CD4-positive, alpha-beta T cell treated with Interleukin-2 at 100 ng/mL for 4 hours (primary cell): ENCODE measurements around the gene C19orf47.

ENCODE experiments used
- DNase-seq: peaks from one replicate; pipeline ENCODE4 v3.0.0-alpha.2; 2020; ENCODE audit warnings: low spot score

Gene C19orf47

DNA sequence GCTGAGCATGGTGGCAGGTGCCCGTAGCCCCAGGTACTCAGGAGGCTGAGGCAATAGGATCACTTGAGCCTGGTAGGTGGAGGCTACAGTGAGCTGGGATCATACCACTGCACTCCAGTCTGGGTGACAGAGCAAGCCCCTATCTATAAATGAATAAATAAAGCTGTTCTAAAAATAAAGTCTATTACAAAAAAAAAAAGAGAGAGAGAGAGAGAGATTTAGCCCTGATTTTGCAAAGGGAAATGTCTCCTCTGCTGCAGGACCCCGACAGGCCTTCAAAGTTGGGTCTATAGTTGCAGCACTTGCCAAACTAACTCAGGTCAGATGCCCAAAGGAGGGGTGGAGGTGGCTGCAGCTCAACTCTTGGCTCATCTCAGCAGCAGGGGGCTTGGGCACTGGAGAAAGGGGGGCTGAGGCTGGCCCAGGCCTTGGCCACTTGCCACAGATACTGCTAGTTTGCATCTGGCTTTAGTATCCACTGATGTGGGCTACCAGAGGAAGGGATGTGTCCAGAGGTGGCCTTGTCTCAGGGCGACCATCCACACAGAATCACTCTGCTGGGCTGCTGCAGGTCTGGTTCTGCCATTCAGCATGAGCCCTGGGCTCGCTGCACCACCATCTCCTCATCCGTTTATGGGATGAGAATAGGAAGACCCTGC lies 32.3 kb downstream of the C19orf47 start:
- DNase-seq, result no peak

- no peak for DNase-seq
Observed at GRCh38 chr19:40314656-40315055, 33.5 kb downstream of the C19orf47 start.

DNA sequence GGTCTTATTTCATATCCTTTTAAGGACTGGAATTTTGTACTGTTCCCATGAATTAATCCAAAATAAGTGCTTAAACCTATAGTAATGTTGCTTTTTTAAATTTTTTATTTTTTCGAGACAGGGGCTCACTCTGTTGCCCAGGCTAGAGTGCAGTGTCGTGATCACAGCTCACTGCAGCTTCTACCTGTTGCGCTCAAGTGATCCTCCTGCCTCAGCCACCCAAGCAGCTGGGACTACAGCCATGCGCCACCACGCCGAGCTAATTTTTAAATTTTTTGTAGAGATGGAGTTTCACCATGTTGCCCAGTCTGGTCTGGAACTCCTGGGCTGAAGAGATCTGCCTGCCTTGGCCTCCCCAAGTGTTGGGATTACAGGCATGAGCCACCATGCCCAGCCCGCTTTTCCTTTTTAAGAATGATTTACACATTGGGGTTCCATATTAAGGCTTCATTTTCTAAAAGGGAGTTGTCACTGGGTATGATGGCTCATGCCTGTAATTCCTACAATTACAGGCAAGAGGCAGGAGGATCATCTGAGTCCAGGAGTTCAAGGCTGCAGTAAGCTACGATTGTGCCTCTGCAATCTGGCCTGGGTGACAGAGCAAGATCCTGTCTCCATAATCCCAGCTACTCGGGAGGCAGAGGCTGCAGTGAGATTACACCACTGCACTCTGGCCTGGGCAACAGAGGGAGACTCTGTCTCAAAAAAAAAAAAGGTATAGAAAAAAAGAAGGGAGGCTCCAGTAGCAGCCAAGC lies 34.8 kb downstream of the C19orf47 start:
- no peak for DNase-seq

- no peak for DNase-seq
Observed at GRCh38 chr19:40312533-40312932, 35.7 kb downstream of the C19orf47 start.

- DNase-seq, result no peak
Observed at GRCh38 chr19:40309666-40310065, 38.5 kb downstream of the C19orf47 start.

DNA sequence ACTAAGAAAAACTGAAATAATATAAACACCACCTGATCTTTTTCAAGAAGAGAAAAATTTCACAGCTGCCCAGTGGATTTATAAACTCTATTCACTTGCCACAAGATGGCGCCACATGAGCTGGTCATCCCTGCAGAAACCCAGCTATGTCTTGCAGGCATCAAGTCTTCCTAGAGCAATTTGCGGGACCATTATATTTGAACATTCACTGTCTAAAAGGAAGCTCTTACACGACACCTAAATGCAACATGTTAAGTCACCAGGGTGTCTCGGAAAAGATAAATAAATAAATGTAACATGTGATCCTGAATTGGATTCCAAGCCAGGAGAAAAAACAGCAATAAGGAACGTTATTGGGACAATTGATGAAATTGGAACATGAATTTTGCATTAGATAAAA lies 42.8 kb downstream of the C19orf47 start:
- DNase-seq, result peak; percentile 76

DNA sequence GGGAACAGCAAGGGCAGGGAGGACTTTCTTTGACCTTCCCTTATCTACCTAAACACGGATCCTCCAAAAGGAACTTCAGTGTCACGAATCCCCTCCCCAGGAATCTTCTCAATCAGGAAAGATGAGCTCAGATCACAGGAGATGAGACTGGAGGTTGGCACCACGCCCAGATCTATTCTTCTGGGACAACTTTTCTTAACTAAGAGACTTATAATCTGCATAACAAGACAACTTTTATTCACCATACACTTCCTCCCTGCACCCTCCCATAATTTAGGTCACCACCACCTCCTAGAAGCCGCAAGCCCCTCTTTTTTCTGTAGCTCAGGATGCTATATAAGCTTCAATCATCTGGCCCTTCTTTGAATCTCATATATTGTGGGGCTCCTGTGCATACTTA lies 43.9 kb downstream of the C19orf47 start:
- DNase-seq, result no peak

GRCh38 chr19:40303765-40304164 lies 44.4 kb downstream of the C19orf47 start:
- no peak for DNase-seq

DNA sequence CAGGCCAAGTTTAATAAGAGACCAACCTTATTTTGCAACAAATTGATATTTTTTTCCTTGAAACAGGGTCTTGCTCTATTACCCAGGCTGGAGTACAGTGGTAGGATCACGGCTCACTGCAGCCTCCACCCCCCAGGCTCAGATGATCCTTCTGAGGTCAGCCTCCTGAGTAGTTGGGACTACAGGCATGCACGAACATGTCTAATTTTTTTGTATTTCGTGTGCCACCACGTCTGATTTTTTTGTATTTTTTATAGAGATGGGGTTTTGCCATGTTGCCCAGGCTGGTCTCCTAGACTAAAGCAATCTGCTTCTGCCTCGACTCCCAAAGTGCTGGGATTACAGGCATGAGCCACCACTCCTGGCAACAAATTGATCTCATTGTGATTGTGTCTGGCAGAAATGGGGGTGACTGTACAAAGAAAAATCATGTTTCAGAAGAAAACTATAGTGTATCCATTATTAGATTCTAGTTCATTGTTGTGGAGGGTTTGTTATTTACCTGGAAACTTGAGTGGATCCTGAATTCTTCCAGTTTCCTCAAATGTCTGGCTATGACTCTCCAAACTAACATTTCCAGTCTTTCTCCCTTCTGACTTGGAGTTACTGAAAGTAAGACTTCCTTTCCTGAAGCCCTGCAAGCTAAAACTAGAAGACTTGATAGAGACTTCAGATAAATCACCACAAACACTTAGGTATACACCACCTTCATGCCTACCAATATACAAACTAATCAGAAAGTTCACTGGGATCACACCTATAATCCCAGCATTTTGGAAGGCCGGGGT lies 45.8 kb downstream of the C19orf47 start:
- DNase-seq, result no peak

DNA sequence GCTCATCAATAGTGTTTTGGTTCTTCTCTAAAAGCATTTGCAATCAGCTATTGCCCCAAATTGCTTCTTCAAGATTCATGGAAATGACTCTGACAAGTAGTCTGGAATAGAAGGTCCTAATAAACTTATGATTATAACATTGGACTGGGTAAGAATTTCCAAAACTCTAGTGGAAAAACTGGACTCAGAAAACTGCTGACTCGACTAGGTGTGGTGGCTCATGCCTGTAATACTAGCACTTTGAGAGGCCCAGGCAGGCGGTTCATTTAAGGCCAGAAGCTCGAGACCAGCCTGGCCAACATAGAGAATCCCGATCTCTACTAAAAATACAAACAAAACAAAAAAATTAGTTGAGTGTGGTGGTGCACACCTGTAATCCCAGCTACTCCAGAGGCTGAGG lies 47.5 kb downstream of the C19orf47 start:
- DNase-seq, result no peak

GRCh38 chr19:40298026-40298425 lies 50.2 kb downstream of the C19orf47 start:
- DNase-seq, result no peak

DNA sequence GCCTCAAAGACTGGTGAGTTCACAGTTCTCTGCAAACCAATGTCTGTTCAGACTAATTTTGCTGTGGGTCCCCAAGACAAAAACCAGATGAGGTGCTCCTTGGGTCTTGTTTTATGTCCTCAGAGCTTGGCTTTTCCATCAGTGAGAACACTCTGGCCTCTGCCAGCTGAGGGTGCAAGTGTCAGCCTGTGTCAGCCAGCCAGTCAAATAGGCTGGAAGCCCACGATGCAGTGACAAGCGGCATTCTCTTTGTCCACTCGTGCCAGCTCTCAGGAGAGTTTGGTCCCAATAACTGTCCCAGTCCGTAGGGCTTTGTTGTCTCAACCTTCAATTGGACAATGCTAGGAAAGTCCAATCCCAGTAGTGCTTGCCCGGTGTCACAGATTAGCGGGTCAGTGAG lies 53.6 kb downstream of the C19orf47 start:
- no peak for DNase-seq

GRCh38 chr19:40286971-40287421 lies 61.2 kb downstream of the C19orf47 start:
- DNase-seq, result no peak

GRCh38 chr19:40286235-40286970 lies 61.8 kb downstream of the C19orf47 start:
- no peak for DNase-seq

DNA sequence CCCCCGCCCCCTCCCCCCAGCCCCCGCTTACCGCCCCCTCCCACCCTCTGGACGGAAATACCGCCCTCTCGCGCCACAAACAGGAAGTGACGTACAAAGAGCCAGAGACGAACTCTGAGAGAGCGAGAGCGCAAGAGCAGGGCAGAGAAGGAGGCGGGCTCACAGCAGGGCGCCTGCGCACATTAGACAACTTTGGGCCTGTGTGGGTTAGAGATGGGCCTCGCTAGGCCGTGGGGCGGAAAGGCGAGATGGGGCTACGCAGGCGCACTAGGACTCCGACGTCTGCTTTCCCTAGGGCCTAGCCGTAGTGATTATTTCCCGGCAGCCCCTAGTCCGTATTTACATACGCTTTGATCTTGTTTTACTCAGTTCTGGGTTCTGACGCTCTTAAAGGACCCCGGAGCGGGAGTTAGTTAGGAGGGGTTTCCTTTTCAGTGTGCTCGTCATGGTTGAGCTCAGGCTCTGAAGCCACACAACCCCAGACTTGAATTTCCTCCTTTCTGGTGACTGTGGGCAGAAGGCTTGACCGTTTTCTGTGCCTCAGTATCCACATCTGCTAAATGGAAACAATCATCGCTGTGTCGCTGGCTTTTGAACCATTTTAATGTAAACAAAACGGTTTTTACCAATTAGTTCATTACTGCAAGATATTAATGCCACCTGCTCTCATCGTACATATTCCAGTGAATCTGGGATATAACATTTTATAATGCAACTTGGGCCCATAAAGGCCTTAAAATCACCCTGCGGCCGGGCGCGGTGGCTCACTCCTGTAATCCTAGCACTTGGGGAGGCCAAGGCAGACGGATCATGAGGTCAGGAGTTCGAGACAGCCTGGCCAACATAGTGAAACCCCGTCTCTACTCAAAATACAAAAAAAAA lies 62.6 kb downstream of the C19orf47 start:
- peak; percentile 100 for DNase-seq

GRCh38 chr19:40284501-40285352 lies 63.5 kb downstream of the C19orf47 start, which contains the start of gene AKT2:
Gene AKT2 (minus strand): TSS chr19:40285345. CDS start chr19:40265267, 20,078 bp downstream.
- peak; percentile 47 for DNase-seq

DNA sequence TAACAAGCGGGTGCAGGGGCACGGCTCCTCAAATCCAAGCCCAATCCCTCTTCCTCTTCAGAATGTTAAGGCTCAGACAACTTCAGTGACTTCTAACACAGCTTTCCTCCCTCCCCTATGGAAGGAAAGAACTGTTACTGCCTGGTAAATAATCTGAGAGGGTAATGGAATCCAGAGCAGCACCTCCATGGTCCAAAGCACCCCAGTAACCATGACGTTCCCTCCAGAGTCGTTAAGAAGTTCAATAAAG lies 64.0 kb downstream of the C19orf47 start:
- no peak for DNase-seq

DNA sequence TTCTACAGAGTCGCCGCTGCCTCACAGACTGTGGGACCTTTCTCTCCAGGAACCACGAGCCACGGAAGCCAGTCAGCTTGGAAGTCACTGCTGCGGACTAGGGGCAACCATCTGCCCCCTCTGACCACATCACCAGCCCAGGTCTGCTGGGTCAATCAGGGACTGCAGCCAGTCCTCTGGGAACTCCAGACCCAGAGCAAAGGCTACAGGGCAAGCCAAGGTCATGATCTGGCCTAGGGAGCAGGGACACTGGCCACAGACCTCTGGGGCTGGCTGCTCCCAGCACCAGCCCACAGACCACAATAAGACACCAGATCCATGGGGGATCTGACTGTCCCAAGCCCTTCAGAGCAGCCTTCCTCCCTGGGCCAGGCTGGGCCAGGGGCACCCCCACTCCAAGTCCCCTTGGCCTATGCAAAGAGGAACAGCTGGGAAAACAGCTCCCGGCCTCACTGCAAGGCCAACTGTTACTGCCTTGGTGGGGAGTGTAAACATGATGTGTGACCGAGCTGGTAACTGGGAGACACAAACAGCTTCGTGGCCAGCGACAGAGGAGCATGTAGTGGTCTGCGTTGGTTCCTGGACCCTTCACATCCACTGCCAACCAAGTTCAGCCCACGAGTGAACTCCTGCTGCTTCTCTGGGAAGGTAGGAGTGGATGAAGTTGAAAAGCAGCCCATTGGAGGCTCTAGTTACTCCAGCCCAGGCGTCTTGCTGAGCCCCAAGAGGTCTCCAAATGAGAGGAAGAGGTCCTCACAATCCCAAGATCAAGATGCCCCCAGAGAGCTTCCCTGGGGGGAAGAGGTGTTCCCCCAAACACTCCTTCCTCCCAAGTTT lies 64.6 kb downstream of the C19orf47 start:
- no peak for DNase-seq

DNA sequence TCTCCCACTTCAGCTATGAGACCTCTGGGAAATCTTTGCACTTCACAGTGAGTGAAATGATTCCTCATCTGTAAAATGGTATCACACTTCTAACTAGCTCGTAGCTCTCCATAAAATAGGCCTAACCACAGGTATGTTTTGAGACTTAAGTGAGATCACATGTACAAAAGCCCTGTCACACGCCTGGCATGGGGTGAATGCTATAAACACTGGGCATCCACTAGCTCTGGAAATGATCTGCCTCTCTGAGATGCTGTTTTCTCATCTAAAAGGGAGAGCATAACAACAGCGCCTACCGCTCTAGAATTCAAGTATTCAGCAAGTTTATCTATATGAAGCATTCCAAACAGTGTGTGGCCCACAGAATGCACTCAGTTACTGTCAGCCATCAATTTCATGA lies 65.3 kb downstream of the C19orf47 start:
- DNase-seq, result no peak

GRCh38 chr19:40282209-40282580 lies 66.0 kb downstream of the C19orf47 start:
- no peak for DNase-seq
